HepG2 (cell line): Measurements from ENCODE around the gene ATP2C2.

ENCODE experiments used
- GTF2F1 ChIP-seq: fragments of 150-350 bp; IDR thresholded peaks from 2 replicates; pipeline ENCODE4 v1.6.1; 2014; ENCODE audit warnings: low read length
- SIX4 ChIP-seq: sonication (generic); formaldehyde crosslinking; IDR thresholded peaks from 2 replicates; pipeline ENCODE4 v1.4.0; 2020; ENCODE audit warnings: missing genetic modification reagents
- ZBTB1 ChIP-seq: sonication (generic); formaldehyde crosslinking; IDR thresholded peaks from 2 replicates; pipeline ENCODE4 v1.4.0; 2020; ENCODE audit warnings: missing genetic modification reagents, borderline replicate concordance
- ZNF549 ChIP-seq: sonication (generic); formaldehyde crosslinking; IDR thresholded peaks from 2 replicates; pipeline ENCODE4 v1.5.0; 2020; ENCODE audit warnings: missing genetic modification reagents
- ZNF703 ChIP-seq: sonication (generic); formaldehyde crosslinking; IDR thresholded peaks from 2 replicates; pipeline ENCODE4 v1.5.1; 2020; ENCODE audit warnings: missing genetic modification reagents, mild to moderate bottlenecking, moderate library complexity, borderline replicate concordance

DNA sequence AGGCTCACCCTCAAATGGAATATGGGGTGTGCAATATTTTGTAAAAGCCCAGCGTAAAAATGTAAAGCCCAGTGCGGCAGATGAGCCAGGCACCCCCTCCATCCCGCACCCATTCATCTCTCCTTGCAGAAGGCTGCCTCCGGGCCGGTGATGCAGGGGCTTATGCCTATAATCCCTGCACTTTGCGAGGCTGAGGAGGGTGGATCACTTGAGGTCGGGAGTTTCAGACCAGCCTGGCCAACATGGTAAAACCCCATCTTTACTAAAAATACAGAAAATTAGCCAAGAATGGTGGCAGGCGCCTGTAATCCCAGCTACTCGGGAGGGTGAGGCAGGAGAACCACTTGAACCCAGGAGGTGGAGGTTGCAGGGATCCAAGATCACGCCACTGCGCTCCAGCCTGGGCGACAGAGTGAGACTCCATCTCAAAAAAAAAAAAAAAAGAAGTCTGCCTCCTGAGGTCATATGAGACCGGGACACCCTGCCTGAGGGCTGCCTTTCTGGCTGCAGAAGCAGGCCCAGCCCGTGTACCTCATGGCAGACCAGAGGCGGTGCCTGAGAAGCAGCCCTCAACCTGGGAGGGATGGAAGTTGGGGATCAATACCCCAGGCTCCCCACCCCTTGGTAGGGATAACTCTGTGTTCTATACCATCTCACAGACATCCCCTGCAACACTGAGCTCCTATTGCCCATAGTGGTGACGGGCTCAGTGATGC lies 17.5 kb upstream of the ATP2C2 start:
- TF ChIP-seq GTF2F1 (no peak), ZNF549 (CRISPR knock-in tag) (no peak), ZNF703 (CRISPR knock-in tag) (no peak), SIX4 (CRISPR knock-in tag) (no peak), ZBTB1 (CRISPR knock-in tag) (no peak)
